GM19023 (cell line): Measurements from ENCODE around the gene MEF2C.
"Not testable (repeated sequence)": the region's sequence is repeated elsewhere in the genome, so short reads cannot be mapped to it uniquely, and the experiment has no call there.

Experiments
- ATAC-seq: cut with Tn5 transposase; IDR thresholded peaks from one replicate; pipeline ENCODE4 v1.9.1; 2021; ENCODE audit warnings: mild to moderate bottlenecking, moderate library complexity; ENCODE audit not compliant: unreplicated experiment

Gene MEF2C

DNA sequence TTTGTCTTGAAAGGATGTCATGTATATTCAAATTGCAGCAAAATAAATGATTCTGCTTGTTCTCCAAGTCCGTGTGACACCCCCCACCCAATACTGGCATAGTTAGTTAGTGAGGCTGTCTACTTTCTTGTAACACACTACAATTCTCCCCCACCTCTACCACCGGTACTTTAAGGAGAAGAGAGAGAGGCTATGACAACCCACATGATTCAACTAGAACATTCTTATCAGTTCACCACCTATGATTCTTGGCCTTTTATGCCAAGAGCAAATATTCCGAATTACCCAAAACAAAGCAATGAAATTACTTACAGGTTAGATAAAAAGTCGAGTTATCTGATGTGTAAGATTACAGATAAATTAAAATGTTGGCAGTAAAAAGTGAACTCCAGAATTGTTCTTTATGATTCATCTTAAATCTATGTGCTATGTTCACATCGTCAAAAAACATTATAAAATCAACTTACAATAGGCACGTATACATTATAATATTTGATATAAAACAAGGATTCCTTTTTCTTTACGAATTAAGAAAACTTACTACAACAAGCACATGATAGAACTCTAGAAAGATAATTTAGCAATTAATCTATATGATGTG lies 14.4 kb downstream of the MEF2C start:
- ATAC-seq, result no peak

DNA sequence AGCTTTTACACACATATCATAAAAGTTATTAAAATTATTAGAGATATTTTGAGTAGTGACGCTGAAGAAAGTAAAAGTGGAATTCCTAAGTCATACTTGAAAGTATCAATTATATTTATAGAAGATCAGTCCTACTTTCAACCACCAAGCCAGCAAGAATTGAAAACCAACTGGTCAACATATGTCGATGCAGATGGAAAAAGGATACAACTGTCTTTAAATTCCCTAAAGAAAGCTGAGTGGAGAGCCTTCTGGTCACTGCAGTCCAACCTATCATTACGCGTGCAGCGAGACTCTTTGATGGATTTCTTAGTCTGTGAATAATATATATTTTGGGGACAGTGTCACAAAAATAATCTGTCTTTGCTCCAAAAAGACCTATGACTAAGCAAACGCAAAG lies 15.3 kb downstream of the MEF2C start:
- no peak for ATAC-seq

DNA sequence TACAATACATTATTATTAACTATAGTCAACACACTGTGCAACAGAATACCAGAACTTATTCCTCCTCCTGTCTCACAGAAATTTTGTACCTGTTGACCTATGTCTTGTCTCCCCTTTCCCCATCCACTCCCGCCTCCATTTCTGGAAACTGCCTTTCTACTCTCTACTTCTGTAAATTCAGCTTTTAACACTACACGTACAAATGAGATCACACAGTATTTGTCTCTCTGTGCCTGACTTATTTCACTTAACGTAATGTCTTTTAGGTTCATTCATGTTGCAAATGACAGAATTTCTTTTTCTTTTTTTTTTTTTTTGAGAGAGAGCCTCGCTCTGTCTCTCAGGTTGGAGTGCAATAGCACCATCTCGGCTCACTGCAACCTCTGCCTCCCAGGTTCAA lies 19.5 kb downstream of the MEF2C start:
- no peak for ATAC-seq

DNA sequence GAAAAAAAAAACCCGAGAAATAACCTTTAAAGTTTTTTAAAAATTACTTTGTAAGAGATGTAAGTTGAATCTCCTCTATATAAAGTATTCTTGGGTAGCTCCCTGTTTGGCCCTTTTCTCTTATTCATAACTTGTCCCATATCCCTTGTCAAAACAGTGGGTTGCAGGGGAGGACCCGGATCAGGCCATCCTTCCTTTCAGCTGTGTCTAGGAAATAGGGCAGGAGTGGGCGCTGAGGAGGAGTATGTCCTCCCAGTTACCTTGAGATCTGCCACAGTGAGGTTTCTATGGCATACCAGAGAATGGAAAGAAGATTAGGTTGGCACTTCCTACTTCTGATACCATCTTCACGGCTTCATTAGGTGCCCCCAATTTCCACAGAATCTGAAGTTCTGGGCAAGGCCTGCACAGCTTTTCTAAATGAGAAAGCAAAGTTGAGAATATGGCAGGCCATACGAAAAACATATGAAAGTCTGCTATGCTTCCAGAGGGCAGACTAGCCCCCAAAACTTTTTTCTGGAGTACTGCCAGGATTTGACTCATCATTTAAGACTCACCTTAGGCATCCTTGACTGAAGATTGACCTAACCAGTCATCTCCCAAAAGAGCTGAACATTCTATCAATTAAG lies 20.3 kb downstream of the MEF2C start:
- ATAC-seq, result no peak

DNA sequence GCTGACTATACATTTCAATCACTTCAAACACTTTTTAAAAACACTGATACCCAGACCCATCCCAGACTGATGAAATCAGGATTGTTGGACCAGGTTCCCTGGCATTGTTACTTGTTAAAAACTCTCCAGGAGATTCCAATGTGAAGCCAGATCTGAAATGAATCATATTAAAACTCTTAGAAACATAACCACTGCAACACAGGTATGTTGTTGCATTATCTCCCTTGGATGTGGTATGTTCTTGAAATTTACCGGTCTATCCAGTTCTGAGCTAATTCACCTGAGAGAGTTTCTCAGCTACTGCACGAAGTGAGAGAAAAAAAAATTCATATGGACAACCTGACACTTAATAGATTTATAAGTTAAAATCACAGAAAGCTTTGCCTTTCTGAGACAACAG lies 21.8 kb downstream of the MEF2C start:
- ATAC-seq, result no peak

DNA sequence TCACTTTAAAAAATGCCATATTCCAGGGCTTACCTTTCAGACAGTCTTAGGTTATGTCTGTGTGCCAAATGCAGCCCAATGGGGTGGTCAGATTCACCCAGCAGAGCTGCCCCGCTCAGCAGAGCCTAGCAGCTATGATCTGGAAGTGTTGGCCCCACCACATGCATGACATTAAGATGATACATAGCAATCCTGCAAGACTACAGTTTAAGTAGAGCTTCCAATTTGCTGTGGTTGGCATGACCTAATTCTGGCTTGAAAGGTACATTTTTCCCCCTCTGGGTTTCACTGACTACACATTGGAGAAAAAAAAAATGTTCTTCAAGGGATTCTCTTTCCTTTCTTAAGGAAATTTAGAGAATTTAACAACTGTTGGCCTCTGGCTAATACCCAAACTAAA lies 22.5 kb downstream of the MEF2C start:
- no peak for ATAC-seq

DNA sequence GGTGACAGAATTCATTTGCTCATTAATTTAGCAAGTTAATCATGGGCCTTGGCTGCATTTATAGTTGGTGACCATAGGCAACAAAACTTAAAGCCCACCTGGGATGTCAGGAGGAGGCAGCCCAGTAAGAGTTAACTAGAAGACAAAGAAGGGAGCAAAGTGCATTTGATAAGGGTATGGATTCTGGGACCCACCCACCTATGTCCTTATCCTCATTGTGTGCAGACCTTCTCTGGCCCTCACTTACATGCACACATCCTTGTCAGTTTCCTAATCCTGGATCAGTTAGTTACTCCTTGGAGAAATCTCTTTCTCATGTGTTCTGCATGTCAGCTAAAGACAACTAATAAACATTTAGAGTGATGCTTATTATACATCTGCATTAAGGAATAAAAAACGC lies 24.6 kb downstream of the MEF2C start:
- no peak for ATAC-seq

DNA sequence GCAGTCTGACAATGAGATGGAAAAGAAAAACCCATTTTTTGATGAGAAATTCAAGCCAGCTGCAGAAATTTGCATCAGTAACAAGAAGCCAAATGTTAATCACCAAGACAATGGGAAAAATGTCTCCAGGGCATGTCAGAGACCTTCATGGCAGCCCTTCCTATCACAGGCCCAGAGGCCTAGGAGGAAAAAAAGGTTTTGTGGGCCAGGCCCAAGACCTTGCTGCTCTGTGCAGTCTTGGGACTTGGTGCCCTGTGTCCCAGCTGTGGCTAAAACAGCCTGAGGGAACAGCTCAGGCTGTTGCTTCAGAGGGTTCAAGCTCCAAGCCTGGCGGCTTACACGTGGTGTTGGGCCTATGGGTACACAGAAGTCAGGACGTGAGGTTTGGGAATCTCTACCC lies 26.6 kb downstream of the MEF2C start:
- ATAC-seq, result not testable (repeated sequence)

DNA sequence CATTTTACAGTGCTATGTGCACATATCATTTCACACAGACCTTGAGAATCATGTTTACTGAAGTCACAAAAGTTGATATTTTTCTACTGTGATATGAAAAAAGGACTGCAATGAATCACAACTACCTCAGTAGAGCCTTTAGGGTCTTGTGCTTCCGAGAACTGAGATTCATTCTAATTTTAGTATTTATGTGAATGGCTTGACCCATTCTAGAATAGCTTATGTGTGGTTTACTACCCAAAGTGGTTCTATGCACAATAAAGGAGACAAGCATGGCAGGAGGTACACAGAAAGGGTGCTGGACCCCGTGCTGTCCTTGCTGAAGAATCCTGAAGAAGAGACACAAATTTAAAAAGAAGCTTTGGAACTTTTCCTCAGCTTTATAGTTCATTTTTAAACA lies 28.2 kb downstream of the MEF2C start:
- ATAC-seq, result no peak

DNA sequence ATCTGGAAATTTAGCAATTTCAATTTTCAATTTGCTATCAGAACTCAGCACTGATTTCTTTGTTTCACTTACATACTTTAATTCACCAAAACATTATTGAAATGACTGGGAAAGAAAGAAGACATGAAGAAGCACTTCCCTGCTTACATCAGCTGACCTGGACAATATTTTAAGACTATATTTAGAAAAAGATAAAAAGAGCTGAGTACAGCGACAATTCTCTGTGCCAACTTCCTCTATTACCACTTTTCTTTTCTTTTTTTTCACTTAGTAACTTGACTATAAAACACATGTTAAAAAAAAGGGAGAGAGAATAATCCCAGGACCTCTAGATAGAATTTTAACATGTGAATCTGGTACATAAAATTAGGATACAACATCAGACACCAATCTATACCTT lies 35.6 kb downstream of the MEF2C start:
- ATAC-seq, result no peak

DNA sequence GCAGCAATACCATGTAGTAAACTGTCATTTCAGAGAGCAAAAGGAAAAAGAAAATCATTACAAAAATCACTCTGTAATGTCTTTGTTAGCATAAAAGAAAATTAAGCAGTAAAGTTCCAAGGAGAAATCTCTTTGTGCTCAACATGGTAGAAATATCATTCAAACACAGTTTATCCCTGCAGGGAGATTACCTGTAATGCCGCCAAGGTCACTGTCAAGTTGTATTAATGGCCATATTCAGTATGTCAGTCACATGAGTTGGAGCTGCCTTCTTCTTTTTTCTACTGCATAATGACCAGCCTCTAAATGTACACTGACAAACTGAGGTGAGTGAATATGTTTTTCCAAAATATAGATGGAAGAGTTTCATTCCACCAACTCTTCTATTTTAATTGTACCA lies 36.5 kb downstream of the MEF2C start:
- no peak for ATAC-seq

DNA sequence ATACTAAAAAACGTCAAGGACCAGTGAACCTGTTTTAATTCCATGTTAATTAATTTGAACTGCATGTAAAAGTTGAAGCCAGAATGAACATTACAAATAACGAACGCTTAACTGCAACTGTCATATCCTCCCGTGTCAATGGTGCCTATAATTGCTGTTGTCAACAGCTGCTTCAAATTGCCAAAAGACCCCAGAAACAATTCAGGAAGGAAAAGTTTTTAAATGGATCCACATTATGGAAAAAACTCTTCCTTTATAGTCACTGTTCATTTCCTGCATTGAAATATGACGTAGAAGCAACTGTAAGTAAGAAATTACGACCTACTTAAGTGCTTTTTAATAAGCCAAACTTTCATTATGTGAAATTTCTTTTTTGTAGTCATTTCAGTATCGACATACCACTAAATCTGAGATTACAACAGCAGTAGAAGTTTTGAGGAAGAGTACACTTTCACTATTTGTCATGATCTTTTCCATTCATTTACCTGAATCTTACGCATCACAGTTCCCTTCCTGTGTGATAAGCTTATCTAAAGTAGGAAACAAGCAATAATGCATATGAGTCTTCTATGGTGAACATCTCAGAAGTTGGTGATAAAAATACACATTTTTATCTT lies 37.8 kb downstream of the MEF2C start:
- peak; percentile 75 for ATAC-seq

DNA sequence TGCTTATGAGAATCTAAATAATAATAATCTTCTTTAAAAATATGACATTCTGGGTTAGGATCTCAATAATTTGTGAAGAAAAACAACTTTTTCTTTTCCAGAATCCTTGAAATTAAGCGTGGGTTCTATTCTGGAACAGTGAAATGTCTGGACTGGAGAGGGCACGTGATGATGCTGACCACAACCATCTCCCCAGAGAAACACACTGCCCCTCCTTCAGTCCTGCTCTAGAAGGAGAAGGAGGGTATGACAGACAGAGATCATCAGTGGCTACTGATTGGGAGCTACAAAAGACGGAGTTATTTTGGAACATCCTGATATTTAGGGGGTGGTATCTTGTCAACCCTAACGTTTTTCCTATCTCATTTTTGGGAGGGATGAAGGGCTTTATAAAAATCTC lies 40.2 kb downstream of the MEF2C start:
- ATAC-seq, result no peak

DNA sequence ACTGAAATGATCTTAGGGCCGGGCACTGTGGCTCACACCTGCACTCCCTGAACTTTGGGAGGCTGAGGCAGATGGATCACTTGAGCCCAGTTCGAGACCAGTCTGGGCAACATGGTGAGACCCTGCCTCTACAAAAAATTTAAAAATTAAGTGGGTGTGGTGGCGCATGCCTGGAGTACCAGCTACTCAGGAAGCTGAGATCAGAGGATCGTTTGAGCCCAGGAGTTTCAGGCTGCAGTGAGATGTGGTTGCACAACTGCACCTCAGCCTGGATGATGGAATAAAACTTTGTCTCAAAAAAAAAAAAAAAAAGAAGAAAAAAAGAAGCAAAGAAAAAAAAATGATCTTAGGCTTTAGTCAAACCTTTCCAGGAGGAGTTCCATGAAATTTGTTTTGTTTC lies 41.8 kb downstream of the MEF2C start:
- ATAC-seq, result no peak

DNA sequence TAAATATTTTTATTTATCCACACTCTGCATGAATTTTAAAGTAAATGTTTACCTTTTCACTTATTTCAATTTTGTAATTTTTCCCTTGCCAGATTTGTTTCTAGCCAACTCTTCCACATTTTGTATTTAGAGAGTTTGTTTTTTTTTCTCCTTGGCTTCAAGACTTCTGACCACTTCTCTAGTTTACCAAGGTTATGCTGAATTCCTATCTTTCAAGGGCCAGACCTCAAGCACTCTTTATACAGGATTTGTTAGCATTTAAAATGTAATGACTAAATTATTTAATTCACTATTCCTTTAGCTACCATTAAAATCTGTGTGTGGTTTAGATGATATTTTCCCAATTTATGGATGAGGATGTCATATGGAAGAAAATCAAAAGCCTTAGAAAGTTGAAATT lies 42.5 kb downstream of the MEF2C start:
- no peak for ATAC-seq

DNA sequence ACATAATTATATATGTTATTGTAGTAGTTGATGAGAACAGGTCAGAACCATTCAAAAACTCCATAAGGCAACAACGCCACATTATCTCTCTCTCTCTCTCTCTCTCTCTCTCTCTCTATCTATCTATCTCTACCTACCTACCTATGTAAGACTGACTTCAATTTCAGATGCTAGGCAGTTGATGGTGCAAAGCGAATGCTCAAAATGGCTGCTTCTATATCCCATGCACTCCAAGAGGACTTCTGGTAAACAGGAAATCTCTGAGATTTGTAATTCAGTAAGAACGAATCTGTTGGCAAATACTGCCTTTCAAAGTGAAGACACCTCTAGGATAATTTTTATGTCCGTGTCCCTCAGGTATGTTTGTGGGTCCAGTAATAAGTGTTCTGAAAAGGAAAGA lies 43.7 kb downstream of the MEF2C start:
- ATAC-seq, result no peak

DNA sequence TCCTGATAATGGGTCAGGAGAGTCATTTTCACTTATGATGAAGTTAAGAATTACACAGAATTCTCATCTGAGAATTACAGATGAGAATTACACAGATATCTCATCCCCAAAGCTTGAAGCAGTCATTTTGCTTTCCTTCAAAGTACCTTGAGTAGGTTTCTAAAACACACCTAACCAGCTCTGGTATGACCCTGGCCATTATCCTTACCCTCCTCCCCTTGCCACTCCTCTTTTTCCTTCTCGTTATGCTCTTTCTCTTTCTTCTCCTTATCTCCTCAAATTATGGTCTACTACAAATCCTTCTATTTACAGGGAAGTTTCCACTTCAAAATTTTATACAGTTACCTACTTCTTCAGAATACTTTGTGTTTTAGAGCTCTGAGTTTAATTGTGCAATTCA lies 44.5 kb downstream of the MEF2C start:
- ATAC-seq, result no peak

DNA sequence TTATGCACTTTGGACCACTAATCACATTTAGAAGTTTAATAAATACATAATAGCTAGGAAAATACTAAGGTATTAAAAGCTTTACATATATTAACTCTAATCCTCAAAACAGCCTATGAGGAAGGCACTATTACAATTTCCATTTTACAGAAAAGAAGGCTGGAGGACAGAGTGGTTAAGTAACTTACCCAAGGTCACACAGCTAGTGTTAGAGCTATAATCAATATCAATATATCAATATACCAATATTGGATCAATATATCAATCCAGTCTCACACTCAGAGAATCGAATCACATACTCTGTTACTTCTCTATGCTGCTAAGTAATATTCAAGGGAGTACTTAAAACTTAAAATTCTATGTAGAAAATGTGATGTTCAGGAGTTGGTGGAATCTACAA lies 45.2 kb downstream of the MEF2C start:
- ATAC-seq, result no peak

DNA sequence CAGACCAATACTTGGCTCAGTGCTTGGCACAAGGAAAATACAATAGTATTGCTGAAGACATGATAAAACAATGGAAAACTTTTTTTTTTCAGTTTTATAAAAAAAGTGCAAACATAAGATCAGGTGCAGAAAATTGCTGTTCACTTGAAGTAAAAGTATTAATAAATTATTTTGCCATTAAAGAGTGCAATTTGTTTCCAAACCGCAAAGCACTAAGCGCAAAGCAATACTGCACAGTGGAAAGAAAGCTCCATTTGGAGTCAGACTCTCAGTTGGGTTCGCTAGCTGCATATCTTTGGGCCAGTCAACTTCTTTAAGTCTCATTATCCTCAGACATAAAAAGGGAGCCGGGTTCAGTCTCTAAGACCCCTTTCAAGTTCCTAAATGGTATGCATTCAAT lies 45.8 kb downstream of the MEF2C start:
- no peak for ATAC-seq

DNA sequence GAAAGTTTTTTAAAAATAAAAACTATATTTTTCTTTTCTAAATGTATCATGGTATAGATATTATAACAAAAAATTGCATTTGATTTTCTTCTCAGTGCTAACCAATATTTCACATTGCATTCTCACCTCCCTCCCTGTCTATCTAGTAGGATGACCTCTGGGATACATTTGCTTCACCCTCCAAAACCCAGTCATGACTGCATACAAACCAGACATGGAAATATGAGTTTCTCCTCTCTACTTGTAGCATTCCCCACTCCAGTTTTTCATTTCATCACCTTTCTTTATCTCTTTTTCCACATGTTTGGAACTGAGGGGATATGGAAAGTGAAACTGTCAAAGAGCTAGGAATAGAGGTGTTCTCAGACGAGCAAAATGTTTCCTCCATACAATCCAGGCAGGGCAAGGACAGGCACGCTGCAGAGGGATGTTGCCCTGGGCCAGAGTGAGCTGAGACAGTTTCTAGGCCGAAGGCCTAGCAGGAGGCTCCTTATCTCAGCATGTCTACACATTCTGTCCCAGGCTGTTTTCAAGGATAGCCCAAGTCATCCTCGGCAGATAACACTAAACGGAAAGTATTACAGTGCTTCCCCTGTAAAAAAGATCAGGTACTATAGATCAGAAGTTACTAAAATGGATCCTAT lies 46.7 kb downstream of the MEF2C start:
- no peak for ATAC-seq

DNA sequence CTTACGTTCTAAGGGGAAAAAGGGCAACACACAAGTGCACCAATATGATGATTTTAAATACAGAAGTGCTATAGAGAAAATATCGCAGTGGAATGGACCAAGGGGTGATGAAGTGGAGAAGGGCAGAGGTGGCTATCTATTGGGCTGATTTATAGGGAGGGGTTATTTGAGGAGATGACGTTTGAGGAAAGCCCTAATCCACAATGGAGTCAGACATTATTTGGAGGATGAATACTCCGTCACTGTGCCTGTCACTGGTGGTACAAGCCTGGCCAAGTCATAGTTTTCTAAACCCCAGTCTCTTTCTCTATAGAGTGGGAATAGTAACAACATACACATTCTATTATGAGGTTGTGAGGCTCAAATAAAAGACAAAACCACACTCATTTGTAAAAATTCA lies 48.5 kb downstream of the MEF2C start:
- ATAC-seq, result no peak

DNA sequence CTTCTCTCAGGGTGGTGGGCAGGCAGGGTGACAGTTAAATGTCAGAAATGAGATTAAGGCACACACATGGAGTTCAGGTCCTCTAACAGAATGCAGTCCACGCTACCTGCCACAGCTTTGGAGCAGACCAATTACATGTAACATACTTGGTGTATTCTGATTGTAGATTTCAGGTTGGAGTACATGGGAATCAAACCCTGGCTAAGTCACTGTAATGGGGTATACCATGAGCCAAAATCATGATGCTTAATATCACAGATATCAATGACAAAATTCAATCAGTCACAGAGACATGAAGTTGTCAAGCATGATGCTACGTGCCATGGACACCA lies 48.9 kb downstream of the MEF2C start:
- no peak for ATAC-seq
